HL-60 (cell line): Measurements from ENCODE around the gene TMEM132D.

ENCODE experiments used
- DNase-seq, 2 experiments: peaks; one replicate each; pipeline ENCODE4 v3.0.0-alpha.2; 2010 to 2020; ENCODE audit warnings: low read depth in 1 of 2, low spot score in 1 of 2
- H3K27ac ChIP-seq: fragments of 250-450 bp; sonication (Bioruptor Pico); replicated peaks from 2 replicates; pipeline ENCODE4 v1.5.1; 2020; ENCODE audit warnings: mild to moderate bottlenecking, moderate library complexity
- H3K27me3 ChIP-seq: fragments of 250-450 bp; sonication (Bioruptor Pico); 2 replicates; pipeline ENCODE4 v1.5.1; 2021; ENCODE audit warnings: mild to moderate bottlenecking, moderate library complexity; ENCODE audit not compliant: insufficient read depth, poor library complexity, severe bottlenecking
- H3K4me3 ChIP-seq: replicated peaks from 2 replicates; pipeline ENCODE4 v1.5.1; 2011; ENCODE audit warnings: mild to moderate bottlenecking, control low read depth, low read length; ENCODE audit not compliant: insufficient read depth
- CTCF ChIP-seq: IDR thresholded peaks from one replicate; pipeline ENCODE4 v1.5.1; 2011; ENCODE audit warnings: low read length, control low read depth, inconsistent platforms; ENCODE audit not compliant: insufficient read depth
- GABPA ChIP-seq: IDR thresholded peaks from 2 replicates; pipeline ENCODE4 v1.6.1; 2012; ENCODE audit warnings: low read depth
- POLR2AphosphoS5 ChIP-seq: IDR thresholded peaks from 2 replicates; pipeline ENCODE4 v1.6.1; 2012; ENCODE audit warnings: low read depth
- REST ChIP-seq: IDR thresholded peaks from 2 replicates; pipeline ENCODE4 v1.6.1; 2012; ENCODE audit warnings: low read depth; ENCODE audit not compliant: insufficient replicate concordance
- SPI1 ChIP-seq: IDR thresholded peaks from 2 replicates; pipeline ENCODE4 v1.6.1; 2012; ENCODE audit warnings: low read depth, mild to moderate bottlenecking, borderline replicate concordance
- long read RNA-seq: library from polyadenylated mRNA; unstranded; transcript quantifications from one replicate; pipeline ENCODE4 v2.0.0, GENCODE V29; 2020

TMEM132D gene
- long read RNA-seq, partial matches to known transcripts: 0 of 1 reads
- long read RNA-seq, other reads (novel, unspliced or antisense): 1 of 1 reads

GRCh38 chr12:129903956-129904829 is at the start of gene TMEM132D:
TMEM132D (minus strand) TSS chr12:129904025.
- no peak within 1 kb of the TSS for H3K27ac ChIP-seq
- no peak for DNase-seq
- TF ChIP-seq SPI1 (no peak), GABPA (no peak), REST (no peak), CTCF (no peak), POLR2AphosphoS5 (no peak)
- H3K4me3 ChIP-seq: no peak within 1 kb of the TSS
- peaks cover 19% of the 10 kb centered on the region for H3K27me3 ChIP-seq

GRCh38 chr12:129949651-129950050 is 45.8 kb upstream of the TMEM132D start:
- DNase-seq: no peak
- TF ChIP-seq CTCF (no peak), GABPA (no peak), REST (no peak), POLR2AphosphoS5 (no peak), SPI1 (no peak)
- no peaks in the 10 kb centered on the region for H3K27me3 ChIP-seq
- no peak overlapping the region for H3K27ac ChIP-seq
- no peak overlapping the region for H3K4me3 ChIP-seq

- Histone ChIP-seq H3K27ac (no peak overlapping the region), H3K4me3 (no peak overlapping the region), H3K27me3 (no peaks in the 10 kb centered on the region)
- no peak for TF ChIP-seq REST
- DNase-seq: no peak
Measured at GRCh38 chr12:129941618-129942017, 37.8 kb upstream of the TMEM132D start.
